ENCODE data around the gene ALK.

ALK gene

DNA sequence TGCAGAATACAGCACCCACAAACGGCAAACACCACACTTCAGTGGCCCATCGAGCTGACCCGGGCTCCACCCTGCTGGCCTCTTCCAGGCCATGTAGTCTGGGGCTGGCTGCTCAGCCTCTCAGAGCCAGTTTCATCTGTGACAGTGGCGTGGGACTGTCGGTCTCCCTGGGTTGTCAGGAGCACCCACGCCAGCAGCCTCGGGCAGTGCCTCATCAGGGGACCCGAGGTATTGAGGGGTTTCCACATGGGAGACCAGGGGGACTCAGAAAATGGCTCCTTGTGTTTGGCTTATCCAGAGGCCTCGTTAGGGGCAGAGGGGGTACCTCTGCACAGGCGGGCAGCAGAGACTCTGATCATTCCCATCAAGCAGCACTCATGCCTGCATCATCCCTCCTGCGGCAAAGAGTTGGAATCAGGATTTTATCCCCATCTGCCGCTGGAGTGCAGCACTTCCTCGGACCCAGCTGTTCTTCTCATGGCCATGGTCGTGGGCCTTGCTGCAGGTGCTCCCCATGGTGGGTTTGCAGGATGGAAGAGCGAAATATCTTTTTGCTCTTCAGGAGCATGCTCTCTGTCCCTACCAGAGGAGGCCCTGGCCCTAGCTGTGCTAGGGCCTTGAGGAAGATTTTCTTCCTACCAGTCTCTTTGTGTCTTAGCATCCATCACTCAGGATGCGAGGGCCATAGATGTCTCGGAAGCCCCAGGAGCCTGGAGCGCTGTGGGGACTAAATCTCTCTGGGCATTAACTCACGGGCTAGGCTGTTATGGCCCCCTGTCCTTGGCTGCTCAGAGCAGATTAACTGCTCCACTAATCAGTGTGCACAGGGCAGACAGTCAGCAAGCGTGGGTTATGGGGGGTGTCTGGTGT is 705.4 kb downstream of the ALK start:
- DNase-seq: no peak

DNA sequence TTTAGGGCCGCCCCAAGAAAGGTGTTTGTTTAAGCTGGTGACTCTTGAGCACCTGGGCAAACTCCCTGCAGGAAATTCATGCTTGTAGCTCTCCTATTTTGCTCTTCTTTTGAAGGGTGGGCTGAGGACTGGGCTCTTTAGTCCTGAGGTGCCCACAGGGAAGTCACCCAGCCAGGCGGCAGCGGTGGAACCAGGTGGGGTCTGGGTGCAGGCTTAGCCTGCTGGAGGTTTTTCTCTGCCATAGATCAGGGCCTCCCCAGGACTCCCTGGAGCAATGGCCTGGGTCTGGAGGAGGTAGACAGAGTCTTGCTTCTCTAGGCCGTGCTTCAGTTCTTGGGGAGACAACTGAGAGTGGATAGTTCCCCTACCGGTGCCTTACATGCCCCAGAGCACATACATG is 706.3 kb downstream of the ALK start:
- no peak for DNase-seq

DNA sequence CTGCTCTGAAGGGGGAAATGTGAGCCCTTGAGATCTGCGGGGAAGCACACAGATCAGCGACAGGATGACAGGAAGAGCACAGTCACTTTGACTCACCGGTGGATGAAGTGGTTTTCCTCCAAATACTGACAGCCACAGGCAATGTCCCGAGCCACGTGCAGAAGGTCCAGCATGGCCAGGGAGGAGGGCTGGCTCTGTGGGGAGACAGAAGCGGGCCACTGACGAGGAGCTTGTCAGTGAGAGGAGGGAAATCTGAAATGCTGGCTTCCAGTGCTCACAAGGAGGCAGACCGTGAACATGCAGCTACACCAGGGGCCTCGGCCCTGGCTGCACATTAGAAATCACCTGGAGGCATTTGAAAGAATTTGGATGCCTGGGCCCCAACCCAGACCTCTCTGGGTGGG is 707.5 kb downstream of the ALK start:
- peak in 1 of 2 donors; percentile 36 for DNase-seq

DNA sequence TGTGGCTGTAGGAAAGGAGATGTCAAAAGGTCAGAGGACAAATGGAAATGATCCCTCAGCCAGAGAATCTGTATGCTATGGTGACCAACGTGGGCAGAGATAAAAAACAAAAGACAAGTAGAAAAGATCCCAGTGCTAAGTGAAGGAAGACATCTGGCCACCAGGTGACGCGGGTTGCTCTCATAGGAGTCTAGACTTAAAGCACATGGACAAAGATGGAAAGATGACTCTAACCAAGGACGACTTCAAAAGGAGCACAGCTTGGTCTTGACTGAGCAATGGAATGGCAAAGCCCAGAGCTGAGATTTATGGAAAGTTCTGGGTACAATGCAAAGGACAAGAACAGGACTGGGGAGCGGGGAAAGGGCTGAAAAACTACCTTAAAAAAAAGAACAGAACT is 709.4 kb downstream of the ALK start:
- no peak for DNase-seq

DNA sequence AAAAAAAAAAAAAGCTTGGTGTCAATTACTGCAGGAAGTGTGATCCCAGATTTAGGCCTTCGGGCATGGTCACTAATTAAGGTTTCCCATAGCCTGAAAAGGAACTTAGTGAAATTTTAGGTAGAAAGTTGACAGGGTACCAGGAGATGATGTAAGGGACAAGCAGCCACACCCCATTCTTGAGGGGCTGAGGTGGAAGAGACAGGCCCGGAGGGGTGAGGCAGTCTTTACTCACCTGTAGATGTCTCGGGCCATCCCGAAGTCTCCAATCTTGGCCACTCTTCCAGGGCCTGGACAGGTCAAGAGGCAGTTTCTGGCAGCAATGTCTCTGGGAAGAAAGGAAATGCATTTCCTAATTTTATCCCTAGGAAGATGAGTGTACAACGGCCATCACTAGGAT is 711.8 kb downstream of the ALK start:
- no peak for DNase-seq

DNA sequence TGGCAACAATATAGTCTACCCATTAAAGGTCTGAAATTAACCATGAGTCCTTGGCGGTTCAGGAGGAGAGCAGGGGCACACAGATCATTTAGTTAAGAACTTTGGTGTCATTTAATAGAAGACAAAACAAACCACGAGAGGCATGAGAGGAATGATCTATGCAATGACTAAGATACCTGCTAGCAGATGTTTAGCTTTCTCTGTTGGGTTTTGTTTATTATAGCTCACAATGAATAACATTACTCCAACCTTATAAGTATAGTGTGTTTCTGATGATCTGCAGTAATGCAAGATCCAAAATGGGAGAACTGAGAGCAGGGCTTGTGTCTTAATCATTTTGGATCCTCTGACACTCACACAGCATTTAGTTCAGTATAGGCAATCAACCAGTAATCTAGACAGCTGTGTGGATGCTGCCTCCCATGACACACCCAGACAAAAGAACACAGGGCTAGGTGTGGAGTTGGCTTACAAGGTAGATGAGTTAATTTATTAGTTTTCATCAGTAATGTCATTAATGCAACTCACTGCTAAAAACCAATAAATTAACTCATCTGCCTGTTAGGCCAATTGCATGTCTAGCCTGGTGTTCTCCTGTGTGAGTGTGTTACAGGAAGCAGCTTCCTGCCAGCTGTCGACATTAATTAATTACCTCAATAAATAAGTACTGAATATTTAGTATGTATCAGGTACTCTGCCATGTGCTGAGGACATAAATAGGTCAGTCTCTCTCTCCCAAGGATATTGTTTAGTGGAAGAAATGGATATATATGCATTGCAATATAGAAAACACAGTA is 713.8 kb downstream of the ALK start:
- no peak for DNase-seq

DNA sequence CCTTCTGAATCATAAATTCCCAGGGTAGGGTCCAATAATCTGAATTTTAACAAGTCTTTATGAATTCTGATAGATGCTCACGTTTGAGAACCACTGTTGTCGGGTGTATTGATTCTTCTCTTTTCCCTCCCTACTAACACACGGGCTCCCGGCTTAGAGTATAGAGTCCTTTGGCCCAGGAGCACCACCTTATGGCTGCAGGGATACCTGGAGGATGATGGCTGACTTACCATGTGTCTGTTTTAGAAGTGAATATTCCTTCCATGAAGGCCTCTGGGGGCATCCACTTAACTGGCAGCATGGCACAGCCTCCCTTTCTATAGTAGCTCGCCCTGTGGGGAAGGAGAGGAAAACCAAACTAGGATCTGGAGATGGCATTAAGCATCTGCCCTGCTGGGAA is 714.4 kb downstream of the ALK start:
- no peak for DNase-seq

DNA sequence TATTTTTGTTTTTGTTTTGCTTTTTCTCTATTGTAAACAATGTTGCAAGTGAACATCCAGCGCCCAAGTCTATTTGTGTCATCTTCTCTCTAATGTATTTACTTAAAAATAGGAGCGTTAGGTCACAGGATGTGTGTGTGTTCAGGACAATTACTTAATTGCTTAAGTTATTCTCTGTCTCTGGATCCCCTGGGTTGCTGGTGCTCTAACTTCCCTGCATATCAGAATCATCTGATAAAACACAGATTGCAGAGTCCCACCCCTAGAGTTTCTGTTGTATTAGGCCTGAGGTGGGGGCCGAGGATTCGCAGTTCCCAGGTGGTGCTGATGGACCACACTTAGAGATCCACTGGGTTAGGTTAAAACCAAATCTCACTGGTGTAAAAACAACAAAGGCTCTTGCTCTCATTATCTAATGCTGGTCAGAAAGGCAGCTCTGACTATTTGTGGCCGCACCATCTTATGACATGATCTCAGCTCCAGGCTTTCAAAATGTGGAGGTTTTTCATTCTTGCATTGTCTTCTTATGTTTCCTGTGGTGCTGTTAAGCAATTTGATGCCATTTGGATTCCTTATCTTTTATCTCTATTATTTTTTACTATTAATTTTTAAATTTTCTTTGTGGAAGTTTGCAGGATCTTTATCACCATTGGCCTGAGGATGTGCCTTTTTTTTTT is 718.4 kb downstream of the ALK start:
- DNase-seq: no peak

DNA sequence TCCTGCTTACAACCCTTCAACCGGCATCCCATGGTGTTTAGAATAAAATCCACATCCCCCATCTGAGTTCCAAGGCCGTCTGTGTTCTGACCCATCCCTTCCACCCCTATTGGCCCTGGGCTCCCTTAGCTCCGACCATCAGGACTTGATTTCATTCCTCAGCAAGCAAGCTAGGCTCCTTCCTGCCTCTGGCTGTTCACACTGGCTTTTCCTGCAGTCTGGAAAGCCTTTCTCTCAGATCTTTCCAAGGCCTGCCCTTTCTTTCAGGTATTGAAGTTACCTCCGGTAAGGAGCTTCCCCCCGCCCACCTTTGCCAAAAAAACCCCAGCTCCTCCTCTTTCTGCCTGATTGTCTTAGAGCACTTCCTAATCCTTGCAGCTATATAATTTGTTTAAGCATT is 719.4 kb downstream of the ALK start:
- DNase-seq: no peak

DNA sequence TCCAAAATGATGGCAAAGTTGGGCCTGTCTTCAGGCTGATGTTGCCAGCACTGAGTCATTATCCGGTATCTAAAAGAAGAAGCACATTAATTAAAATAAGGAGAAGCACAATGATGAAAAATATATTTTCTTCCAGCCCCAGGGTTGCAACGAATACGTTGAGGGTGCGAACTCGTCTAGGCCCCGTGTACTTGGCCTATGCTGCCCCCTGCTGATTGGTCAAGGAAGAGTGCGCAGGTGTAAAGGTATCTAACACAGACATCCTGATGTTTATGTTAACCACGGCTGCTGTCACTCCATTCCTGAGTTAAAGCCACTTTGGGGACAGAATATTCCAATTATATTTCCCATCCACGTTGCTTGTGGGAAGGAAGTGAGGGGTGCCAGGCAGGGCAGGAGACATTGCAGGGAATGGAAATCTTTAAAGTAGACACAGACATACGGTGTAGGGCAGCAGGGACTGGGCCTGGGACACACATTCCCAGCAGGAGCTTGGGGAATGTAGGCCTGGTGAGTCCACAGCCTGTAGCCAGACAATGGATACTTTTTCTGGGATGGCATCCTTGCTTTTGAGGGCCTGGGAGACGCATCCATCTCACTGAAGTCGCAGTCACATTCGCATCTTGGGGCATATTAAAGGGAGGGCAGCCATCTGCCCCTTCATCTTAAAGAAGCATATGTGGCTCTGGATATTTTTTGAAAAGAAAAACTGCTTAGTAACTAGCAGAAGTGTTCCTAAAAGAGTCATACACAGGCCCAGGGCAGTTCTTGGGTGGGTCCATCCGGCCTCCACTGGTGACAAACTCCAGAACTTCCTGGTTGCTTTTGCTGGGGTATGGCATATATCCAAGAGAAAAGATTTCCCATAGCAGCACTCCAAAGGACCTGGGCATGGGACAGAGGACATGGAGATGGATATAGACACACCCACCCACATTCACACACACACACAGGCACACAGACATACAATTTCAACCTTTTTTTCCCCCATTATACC is 724.3 kb downstream of the ALK start:
- DNase-seq: peak; percentile 23 to 40

DNA sequence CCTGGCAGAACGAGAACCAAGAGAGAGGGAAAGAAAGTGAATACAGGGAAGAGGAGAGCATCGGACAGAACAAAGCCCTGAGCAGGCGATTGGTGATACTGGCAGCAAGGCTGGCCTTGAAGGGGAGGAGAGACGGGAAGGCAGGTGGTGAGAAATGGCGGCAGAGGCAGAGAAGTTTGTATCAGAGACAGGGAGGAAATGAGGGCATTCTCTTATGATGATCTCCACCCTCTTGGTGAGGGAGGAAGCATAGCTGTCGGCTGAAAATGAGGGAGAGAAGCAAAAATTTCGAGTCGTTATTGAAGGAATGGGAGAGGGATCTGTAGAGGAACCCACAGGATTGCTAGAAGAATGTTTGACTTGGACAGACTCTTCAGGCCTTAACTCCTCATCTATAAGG is 725.6 kb downstream of the ALK start:
- no peak for DNase-seq

DNA sequence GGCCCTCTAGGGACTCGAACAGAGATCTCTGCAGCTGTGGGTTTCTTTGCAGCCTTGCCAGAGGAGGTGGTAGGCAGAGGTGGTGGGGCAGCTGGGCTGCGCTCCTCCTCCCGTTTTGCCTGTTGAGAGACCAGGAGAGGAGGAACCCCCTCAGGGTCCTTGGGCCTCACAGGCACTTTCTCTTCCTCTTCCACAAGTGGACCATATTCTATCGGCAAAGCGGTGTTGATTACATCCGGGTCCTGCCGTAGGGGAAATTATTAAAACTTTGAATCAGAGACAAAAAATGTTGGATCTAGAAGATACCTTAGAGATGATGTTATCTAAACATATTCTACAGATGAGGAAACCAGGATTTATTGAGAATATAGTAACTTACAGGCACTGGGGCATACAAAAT is 727.7 kb downstream of the ALK start:
- DNase-seq: no peak

DNA sequence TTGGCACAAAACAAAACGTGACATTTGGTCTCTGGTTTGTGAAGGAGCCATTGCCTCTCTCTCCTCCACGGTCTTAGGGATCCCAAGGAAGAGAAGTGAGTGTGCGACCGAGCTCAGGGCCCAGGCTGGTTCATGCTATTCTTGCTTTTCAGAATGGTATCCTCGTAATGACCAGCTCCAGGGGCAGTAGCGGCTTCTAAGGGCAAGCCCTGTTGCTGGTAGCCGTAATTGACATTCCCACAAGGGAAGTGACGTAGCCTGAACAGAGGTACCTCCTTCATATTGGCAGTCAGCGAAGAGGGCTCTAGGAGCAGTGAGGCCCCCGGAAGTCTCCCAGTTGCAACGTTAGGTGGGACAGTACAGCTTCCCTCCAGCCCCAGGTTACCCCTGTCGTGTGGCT is 728.3 kb downstream of the ALK start:
- no peak for DNase-seq

DNA sequence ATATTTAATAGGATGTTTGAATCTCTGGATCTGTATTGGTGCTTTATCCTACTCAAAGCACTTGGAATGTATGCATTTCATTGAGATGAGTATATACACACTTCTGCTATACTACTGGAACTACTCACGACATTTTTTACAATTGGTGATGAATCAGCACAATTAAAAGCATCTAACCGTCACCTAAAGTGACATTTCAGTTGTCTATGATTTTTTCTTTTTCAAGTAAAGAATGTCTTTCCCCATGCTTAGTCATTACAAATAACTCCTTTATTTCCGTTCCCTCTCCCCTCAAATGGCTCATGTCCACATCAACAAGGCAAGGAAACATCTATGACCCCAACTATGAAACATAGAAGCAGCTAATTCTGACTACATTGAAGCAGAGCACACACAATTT is 728.9 kb downstream of the ALK start:
- DNase-seq: peak in 1 of 2 donors; percentile 19

DNA sequence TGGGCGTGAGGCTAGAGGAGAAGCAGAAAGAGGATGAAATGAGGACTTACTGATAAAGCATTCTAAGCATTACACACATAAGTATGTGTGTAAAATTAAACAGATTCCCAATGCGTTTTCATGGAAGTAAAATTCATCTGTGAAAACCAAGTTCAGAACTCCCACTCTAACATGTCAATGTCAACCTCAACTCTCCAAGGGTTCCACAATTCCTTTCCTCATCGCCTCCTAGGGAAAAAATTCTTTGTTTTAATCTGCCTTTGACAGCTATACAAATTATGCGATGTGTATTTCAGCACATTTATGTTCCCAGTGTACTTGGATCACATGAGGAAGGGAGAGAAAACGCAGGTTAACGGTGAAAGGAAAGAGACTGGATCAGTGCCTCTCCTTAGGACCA is 729.6 kb downstream of the ALK start:
- no peak for DNase-seq

DNA sequence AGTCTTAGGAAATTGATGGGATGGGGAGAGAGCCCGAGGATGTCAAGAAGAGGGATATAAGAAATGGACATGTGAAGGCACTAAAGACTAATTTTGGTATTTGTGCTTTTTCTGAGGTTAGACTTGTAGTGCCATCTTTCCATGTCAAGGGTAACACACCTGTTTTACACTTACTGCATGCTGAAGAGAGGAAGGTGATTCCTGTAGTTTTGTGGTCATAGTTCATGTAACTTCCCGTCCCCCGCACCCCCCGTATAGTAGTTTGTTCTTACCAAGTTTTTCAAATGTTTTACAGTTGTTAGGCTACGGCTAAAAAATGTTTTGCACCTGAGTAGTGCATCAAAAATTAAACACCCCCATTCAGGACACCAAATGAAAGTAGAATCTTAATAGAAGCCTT is 732.3 kb downstream of the ALK start:
- no peak for DNase-seq

DNA sequence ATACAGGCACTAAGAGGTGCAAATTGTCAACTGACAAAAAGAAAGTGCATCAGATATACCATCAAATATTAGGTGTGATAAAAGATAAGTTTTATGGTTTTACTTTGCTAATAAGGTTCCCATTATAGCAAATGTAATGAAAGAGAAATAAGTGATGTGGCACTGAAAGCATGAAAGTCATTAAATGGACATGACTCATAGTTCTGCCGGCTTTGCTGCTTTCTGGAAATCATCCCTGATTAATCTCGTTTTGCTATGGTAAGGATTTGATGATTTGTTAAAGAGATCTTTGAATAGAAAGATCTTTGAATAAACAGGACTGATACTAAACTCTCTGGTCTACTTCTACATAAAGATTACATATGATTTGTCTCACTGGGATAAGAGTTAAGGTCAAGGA is 733.5 kb downstream of the ALK start:
- DNase-seq: no peak

DNA sequence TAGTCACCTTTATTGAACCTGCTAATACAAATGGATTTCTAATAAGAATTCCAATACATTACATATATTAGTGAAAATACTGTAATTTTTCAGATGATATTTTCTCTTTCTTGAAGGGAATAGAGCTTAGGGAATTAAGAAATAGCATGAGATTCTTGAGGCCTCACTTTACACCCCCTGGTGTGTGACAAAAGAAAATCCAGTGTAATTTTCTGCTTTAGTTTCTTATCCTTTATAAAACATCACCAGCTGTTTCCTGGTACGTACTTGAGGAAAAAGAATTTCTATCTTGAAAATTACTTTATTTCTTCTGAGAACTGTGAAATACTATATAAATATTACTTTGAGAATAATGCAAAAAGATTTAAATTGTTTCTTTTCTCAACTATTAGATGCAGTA is 734.6 kb downstream of the ALK start:
- no peak for DNase-seq

DNA sequence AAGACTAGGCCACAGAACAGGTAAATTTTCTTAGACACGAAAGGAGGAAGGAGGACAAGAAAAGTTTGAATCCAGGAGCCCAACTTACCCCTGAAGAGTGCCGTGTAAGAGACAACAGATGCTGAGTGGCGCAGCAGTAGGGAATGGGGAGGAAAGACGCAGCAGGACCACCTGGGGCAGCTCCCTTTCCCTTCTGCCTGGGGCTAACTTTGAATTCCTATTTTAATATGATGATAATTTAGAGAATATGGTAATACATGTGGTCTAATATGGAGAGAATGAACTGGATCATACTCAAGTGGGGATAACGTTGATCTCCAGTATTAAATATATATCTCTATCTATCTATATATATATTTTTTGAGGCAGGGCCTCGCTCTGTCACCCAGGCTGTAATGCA is 736.9 kb downstream of the ALK start:
- DNase-seq: no peak

DNA sequence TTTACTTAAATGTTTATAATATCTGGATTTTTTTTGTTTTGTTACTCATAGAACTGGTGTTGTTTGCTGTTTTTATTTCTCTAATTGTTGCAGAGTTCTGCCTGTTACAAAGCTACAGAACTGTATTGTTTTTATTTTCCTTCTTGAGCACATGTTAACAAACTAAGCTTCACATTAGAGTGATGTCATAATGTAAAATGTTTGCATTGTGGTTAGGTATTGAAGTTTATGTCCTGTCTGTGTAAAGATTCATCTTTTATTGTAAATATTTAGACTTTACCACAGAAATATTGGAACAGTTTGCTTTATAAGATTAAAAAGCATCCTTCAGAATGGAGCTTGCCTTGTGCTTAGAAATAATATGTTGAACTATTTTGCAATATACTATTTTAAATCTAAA is 738.5 kb downstream of the ALK start:
- no peak for DNase-seq

DNA sequence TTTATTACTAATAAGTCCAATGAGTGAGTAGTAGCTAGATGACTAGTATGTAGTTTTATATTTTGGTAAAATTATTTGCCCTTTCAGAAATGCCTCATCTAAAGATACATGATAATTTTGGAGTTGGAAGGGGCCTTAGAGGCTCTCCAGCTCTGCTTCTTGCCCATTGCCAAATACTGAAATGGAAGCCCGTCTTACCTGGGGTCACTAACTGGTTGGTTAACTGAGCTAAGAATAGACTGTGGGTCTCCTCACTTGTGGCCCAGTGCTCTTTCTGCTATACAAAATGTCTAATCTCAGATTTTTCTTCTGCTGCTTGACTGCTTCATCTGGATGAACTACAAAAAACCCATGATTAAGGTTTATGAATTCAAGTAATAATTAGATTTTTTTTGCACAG is 739.1 kb downstream of the ALK start:
- no peak for DNase-seq

DNA sequence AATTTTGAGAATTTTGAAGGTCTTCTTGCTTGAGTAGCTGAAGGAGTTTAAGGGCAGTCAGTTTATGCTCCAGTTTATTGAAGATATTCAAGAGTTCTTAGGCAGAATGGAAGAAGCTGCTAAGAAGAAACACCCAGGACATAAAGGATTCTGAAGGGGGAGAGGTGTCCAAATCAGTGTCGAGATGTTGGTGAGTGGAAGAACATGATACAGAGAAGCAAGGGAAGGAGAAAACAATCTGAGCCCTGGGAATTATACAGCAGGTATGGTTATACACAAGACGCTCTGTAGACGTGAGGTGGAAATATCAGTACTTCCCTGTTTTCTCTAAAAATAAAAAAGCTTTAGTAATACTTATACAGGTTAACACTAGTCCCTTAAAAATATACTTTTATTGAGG is 746.0 kb downstream of the ALK start:
- no peak for DNase-seq

DNA sequence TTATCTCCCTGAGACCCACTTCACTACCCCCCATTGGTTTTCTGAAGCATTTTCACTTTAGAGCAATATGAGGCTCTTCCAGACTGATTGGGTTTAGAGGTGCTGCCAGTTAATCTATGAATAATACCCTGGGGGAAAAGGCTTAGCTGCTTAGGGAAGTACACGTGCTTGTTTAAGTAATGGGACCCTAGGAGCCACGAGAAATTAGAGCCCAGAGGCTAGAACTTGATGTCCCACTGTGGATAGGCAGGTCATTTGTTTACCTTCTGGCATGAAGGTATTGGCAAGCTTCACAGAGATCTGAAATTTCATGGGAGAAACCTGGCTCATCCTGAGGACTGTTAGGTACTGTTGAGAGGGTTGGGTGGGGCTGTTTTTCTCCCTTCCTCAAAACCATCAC is 746.4 kb downstream of the ALK start:
- DNase-seq: no peak
